IPS-18c (cell line): ENCODE data around the gene OR10P1.

ENCODE experiments used
- H3K4me3 ChIP-seq: 2 replicates; pipeline ENCODE4 v1.7.0; 2013; ENCODE audit warnings: low read depth, mild to moderate bottlenecking, low read length, moderate library complexity; ENCODE audit not compliant: insufficient read depth
- H3K9me3 ChIP-seq: one replicate; pipeline ENCODE4 v1.6.1; 2013; ENCODE audit warnings: mild to moderate bottlenecking, low read length, moderate library complexity; ENCODE audit not compliant: control insufficient read depth, insufficient read depth

Gene OR10P1

GRCh38 chr12:55673638-55674037 is 36.9 kb downstream of the OR10P1 start:
- no peak overlapping the region for H3K4me3 ChIP-seq
- no peaks in the 10 kb centered on the region for H3K9me3 ChIP-seq

- Histone ChIP-seq H3K4me3 (no peak overlapping the region), H3K9me3 (no peaks in the 10 kb centered on the region)
Observed at GRCh38 chr12:55675666-55676065, 39.0 kb downstream of the OR10P1 start.

DNA sequence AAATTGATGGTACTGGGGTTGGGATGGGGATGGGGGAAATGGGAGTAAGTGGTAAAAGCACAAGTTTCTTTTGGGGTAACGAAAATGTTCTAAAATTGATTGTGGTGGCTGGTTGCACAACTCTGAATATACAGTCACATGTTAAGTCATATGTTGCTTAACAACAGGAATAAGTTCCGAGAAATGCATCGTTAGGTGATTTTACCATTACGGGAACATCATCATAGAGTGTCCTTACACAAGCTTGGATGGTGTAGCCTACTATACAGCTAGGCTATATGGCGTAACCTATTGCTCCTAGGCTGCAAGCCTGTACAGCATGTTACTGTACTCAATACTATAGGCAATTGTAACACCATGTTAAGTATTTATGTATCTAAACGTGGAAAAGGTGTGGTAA is 40.0 kb downstream of the OR10P1 start:
- H3K4me3 ChIP-seq = no peak overlapping the region
- no peaks in the 10 kb centered on the region for H3K9me3 ChIP-seq

GRCh38 chr12:55679691-55680090 is 43.0 kb downstream of the OR10P1 start:
- Histone ChIP-seq H3K4me3 (no peak overlapping the region), H3K9me3 (no peaks in the 10 kb centered on the region)

DNA sequence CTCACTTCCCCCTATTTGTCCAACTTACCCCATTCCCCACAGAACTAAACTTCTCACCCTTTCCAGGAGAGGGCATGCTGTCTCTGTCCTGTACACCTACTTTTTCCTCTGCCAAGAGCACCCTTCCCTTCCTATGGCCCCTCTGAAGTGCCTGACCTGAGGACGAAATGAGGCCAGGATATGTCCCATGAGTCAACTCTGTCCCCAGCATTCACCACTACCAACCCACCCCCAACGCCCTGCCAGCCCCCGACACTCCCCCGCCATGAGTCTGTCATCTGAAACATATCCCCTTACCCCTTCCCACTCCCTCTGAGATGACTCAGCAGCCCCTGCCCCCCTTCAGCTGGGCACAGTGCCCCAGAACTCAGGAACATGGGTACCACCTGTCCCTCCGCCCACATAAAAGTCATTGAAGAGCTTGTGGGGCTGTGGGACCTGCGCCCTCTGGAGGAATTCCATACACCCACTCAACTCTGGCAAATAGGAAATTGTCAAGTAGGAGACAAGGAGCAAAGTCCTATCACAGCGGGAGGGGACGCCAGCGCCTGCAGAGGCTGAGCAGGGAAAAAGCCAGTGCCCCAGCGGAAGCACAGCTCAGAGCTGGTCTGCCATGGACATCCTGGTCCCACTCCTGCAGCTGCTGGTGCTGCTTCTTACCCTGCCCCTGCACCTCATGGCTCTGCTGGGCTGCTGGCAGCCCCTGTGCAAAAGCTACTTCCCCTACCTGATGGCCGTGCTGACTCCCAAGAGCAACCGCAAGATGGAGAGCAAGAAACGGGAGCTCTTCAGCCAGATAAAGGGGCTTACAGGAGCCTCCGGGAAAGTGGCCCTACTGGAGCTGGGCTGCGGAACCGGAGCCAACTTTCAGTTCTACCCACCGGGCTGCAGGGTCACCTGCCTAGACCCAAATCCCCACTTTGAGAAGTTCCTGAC is 44.7 kb downstream of the OR10P1 start:
- peak overlapping the region; percentile 38 for H3K4me3 ChIP-seq
- no peaks in the 10 kb centered on the region for H3K9me3 ChIP-seq

- Histone ChIP-seq H3K9me3 (no peaks in the 10 kb centered on the region), H3K4me3 (peak overlapping the region; percentile 38)
Observed at GRCh38 chr12:55682087-55682796, 45.5 kb downstream of the OR10P1 start.

GRCh38 chr12:55683676-55684075 is 47.0 kb downstream of the OR10P1 start:
- no peaks in the 10 kb centered on the region for H3K9me3 ChIP-seq
- H3K4me3 ChIP-seq = no peak overlapping the region

DNA sequence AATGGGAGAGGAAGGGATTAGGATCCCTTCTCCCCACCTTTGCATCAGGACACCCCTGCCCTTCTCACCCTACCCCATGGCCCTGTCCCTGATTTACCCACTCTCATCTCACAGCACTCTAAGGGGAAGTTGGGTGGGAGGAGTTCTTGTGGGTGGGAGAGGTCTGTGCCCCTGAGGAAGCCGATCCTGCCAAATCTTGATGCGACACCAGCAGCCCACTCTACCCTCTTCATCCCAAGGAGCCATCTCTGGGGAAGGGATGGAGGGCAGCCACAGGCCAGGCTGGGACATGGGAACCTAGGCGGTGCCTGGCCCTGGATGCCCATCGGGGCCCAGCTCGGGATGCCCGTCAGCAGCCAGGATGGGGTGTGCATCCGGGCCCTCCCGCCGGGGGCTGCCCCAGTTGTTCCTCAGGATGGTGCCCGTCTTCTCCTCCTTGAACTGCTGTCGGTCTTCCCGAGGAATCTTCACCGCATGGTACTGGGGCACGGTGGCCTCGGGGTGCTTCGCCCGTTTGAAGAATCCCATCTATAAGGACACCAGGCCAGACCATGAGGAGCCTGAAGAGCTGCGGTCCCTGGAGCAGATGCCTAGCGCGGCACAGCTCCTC is 48.2 kb downstream of the OR10P1 start:
- H3K4me3 ChIP-seq = no peak overlapping the region
- H3K9me3 ChIP-seq = no peaks in the 10 kb centered on the region

GRCh38 chr12:55685671-55686070 is 49.0 kb downstream of the OR10P1 start:
- Histone ChIP-seq H3K9me3 (no peaks in the 10 kb centered on the region), H3K4me3 (no peak overlapping the region)

- Histone ChIP-seq H3K4me3 (no peak overlapping the region), H3K9me3 (no peaks in the 10 kb centered on the region)
Observed at GRCh38 chr12:55686366-55687010, 49.8 kb downstream of the OR10P1 start.
